ENCODE results near the gene SLC16A7.

- no peak for TF ChIP-seq RFX5 (IDR thresholded peaks at IDR 0.05; ENCODE audit: low read depth, low read length)
- TF ChIP-seq MXI1 (IDR thresholded peaks at IDR 0.05; ENCODE audit: low read depth, low read length): no peak
- no peak for TF ChIP-seq NKRF (conservative IDR thresholded peaks at IDR 0.05)
- no peak for TF ChIP-seq STAT3 (IDR thresholded peaks at IDR 0.05; ENCODE audit: low read depth, low read length)
These were observed 25.7 kb upstream of the SLC16A7 start for GRCh38 chr12:59570145-59570544.
